ENCODE results near the gene PNRC1. TPM values are rescaled to one million over a fixed set of nuclear protein-coding genes. Genes with fewer than 3 reads are reported as not detected.

Gene PNRC1
- total and polyA plus RNA-seq, 2 donors (not counting 1 experiment from before 2014, with no cell fraction given) = 158 to 486 TPM

DNA sequence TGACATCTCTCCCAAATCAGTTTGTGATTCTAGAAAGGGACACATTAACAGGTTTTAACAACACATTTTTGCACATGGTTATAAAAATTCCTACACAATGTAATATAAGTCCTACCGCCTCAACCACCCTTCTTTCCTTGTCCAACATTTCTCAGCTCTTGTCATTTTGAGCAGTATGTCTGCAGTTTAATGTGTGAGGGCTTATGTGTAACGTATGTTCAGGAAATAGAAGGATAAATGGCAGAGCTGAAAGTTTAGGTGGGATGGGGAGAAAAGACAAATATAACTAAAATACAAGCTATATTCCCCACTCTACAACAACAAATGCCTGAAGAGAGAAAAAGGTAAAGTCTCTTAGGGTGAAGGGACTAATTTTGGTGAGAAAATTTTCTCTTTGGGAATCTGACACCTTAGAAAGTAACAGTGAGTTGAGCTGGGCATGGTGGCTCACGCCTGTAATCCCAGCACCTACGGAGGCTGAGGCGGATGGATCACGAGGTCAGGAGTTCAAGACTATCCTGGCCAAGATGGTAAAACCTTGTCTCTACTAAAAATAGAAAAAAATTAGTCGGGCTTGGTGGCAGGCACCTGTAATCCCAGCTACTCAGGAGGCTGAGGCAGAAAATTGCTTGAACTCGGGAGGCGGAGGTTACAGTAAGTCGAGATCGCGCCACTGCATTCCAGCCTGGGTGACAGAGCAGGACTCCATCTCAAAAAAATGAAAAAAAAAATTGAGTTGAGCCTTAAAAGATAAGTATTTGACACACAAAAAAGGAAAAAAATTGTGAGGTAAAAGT, 5.1 kb downstream of the PNRC1 start:
- H3K4me3 Mint-ChIP-seq = no peak overlapping the region
- ATAC-seq (ENCODE audit: low read depth) (no peak), DNase-seq (no peak)
- no peak for TF ChIP-seq EZH2 (IDR thresholded peaks at IDR 0.05; ENCODE audit: borderline replicate concordance, insufficient read depth, low read depth, low read length, poor library complexity, severe bottlenecking)
- TF ChIP-seq, protein P1, sequence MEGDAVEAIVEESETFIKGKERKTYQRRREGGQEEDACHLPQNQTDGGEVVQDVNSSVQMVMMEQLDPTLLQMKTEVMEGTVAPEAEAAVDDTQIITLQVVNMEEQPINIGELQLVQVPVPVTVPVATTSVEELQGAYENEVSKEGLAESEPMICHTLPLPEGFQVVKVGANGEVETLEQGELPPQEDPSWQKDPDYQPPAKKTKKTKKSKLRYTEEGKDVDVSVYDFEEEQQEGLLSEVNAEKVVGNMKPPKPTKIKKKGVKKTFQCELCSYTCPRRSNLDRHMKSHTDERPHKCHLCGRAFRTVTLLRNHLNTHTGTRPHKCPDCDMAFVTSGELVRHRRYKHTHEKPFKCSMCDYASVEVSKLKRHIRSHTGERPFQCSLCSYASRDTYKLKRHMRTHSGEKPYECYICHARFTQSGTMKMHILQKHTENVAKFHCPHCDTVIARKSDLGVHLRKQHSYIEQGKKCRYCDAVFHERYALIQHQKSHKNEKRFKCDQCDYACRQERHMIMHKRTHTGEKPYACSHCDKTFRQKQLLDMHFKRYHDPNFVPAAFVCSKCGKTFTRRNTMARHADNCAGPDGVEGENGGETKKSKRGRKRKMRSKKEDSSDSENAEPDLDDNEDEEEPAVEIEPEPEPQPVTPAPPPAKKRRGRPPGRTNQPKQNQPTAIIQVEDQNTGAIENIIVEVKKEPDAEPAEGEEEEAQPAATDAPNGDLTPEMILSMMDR (IDR thresholded peaks at IDR 0.05) = no peak
- H3K27me3 Mint-ChIP-seq = no peaks in the 10 kb centered on the region
- peaks cover 43% of the 10 kb centered on the region for H3K4me1 Mint-ChIP-seq
- Histone ChIP-seq H3K36me3 (replicated peaks in 1 of 2; ENCODE audit: control extremely low read depth in 1 of 2, control insufficient read depth in 1 of 2, extremely low read depth in 1 of 2, insufficient read depth in 2 of 2, low read length in 1 of 2) (peaks cover 0 to 38% of the 10 kb centered on the region in 2 experiments), H3K9me3 (ENCODE audit: control extremely low read depth in 1 of 3, control insufficient read depth in 2 of 3, insufficient read depth in 1 of 3, low read length in 2 of 3) (no peaks in the 10 kb centered on the region), H3K27me3 (replicated peaks in 1 of 4; ENCODE audit: control extremely low read depth in 1 of 4, control insufficient read depth in 3 of 4, insufficient read depth in 4 of 4, low read length in 3 of 4) (no peaks in the 10 kb centered on the region), H3K9ac (ENCODE audit: low read length) (no peak overlapping the region), H4K20me1 (ENCODE audit: control insufficient read depth, insufficient read depth, low read length, poor library complexity, severe bottlenecking) (peaks cover 72% of the 10 kb centered on the region), H3K27ac (ENCODE audit: low read length in 2 of 2) (peak overlapping the region in 1 of 2 donors; percentile 62), H3K79me2 (ENCODE audit: control insufficient read depth, insufficient read depth, low read length) (peaks cover 60% of the 10 kb centered on the region), H3K4me2 (replicated peaks; ENCODE audit: low read depth, low read length, poor library complexity, severe bottlenecking) (no peak overlapping the region), H2AFZ (ENCODE audit: insufficient read depth, low read depth, low read length, poor library complexity, severe bottlenecking) (no peak overlapping the region), H3K4me1 (ENCODE audit: control insufficient read depth in 2 of 2, insufficient read depth in 2 of 2, low read length in 2 of 2) (peaks cover 21 to 27% of the 10 kb centered on the region in 2 donors), H3K4me3 (ENCODE audit: control extremely low read depth in 1 of 5, extremely low read depth in 1 of 5, insufficient read depth in 1 of 5, low read depth in 2 of 5, low read length in 4 of 5) (no peak overlapping the region)
- ChIA-PET POLR2A (no interaction called here), CTCF (interaction anchor here (0.6 to 1.4 kb wide), 2 partner anchors 61 to 348 kb away, joined by 3 read pairs; no protein-coding TSS in a partner anchor)
- no peaks in the 10 kb centered on the region for H3K9me3 Mint-ChIP-seq (ENCODE audit: insufficient read depth)
- 96% methylated on average over 8 of the region's 12 CpGs for WGBS (ENCODE audit: insufficient coverage)
- no peak overlapping the region for H3K27ac Mint-ChIP-seq
- intact Hi-C loops (cut with micrococcal nuclease) = loop anchor here (10.0 kb wide), 1 partner anchor 1931 kb away; the partner anchor contains the start of gene ZNF292

GRCh38 chr6:89087881-89088280, 7.3 kb downstream of the PNRC1 start:
- Histone ChIP-seq H3K79me2 (ENCODE audit: control insufficient read depth, insufficient read depth, low read length) (peaks cover 44% of the 10 kb centered on the region), H3K4me3 (ENCODE audit: control extremely low read depth in 1 of 5, extremely low read depth in 1 of 5, insufficient read depth in 1 of 5, low read depth in 2 of 5, low read length in 4 of 5) (no peak overlapping the region), H4K20me1 (ENCODE audit: control insufficient read depth, insufficient read depth, low read length, poor library complexity, severe bottlenecking) (peaks cover 57% of the 10 kb centered on the region), H3K9me3 (ENCODE audit: control extremely low read depth in 1 of 3, control insufficient read depth in 2 of 3, insufficient read depth in 1 of 3, low read length in 2 of 3) (no peaks in the 10 kb centered on the region), H3K36me3 (replicated peaks in 1 of 2; ENCODE audit: control extremely low read depth in 1 of 2, control insufficient read depth in 1 of 2, extremely low read depth in 1 of 2, insufficient read depth in 2 of 2, low read length in 1 of 2) (peaks cover 0 to 31% of the 10 kb centered on the region in 2 experiments), H3K27ac (ENCODE audit: low read length in 2 of 2) (peak overlapping the region in 1 of 2 donors; percentile 12), H3K27me3 (replicated peaks in 1 of 4; ENCODE audit: control extremely low read depth in 1 of 4, control insufficient read depth in 3 of 4, insufficient read depth in 4 of 4, low read length in 3 of 4) (no peaks in the 10 kb centered on the region), H3K4me2 (replicated peaks; ENCODE audit: low read depth, low read length, poor library complexity, severe bottlenecking) (no peak overlapping the region), H3K9ac (ENCODE audit: low read length) (no peak overlapping the region), H2AFZ (ENCODE audit: insufficient read depth, low read depth, low read length, poor library complexity, severe bottlenecking) (no peak overlapping the region), H3K4me1 (ENCODE audit: control insufficient read depth in 2 of 2, insufficient read depth in 2 of 2, low read length in 2 of 2) (peaks cover 15 to 21% of the 10 kb centered on the region in 2 donors)
- no CpG with 5 or more reads among the region's 1 CpG for WGBS (ENCODE audit: insufficient coverage)
- Mint-ChIP-seq H3K9me3 (ENCODE audit: insufficient read depth) (no peaks in the 10 kb centered on the region), H3K27me3 (no peaks in the 10 kb centered on the region), H3K4me1 (peaks cover 40% of the 10 kb centered on the region), H3K27ac (no peak overlapping the region), H3K4me3 (no peak overlapping the region)
- intact Hi-C loops (cut with micrococcal nuclease) = loop anchor here (10.0 kb wide), 1 partner anchor 1933 kb away; the partner anchor contains the start of gene ZNF292
- ChIA-PET CTCF (no interaction called here), POLR2A (no interaction called here)
- ATAC-seq (ENCODE audit: low read depth) (no peak), DNase-seq (no peak)
- TF ChIP-seq, protein P1 (IDR thresholded peaks at IDR 0.05) = no peak
